MM.1S (cell line): Measurements from ENCODE around the gene EFTUD2.

Experiments
- DNase-seq: peaks from one replicate; pipeline ENCODE4 v3.0.0-alpha.2; 2015
- H2AFZ ChIP-seq: fragments of 300-600 bp; sonication (generic); 2 replicates; pipeline ENCODE4 v1.6.0; 2016; ENCODE audit warnings: antibody characterized with exemption, low read length
- H3F3A ChIP-seq: fragments of 300-600 bp; sonication (generic); 2 replicates; pipeline ENCODE4 v1.6.1; 2016; ENCODE audit warnings: mild to moderate bottlenecking, antibody characterized with exemption, low read length, moderate library complexity, mixed read lengths; ENCODE audit not compliant: insufficient read depth
- H3K27ac ChIP-seq: fragments of 300-600 bp; sonication (generic); 2 replicates; pipeline ENCODE4 v1.5.1; 2016; ENCODE audit warnings: mild to moderate bottlenecking, low read length
- H3K27me3 ChIP-seq: fragments of 300-600 bp; sonication (generic); replicated peaks from 2 replicates; pipeline ENCODE4 v1.6.0; 2016; ENCODE audit warnings: low read length; ENCODE audit not compliant: insufficient read depth
- H3K36me3 ChIP-seq: fragments of 300-600 bp; sonication (generic); replicated peaks from 2 replicates; pipeline ENCODE4 v1.6.1; 2016; ENCODE audit warnings: mild to moderate bottlenecking, low read length, mixed read lengths; ENCODE audit not compliant: insufficient read depth
- H3K4me1 ChIP-seq: fragments of 300-600 bp; sonication (generic); 2 replicates; pipeline ENCODE4 v1.6.1; 2016; ENCODE audit warnings: low read length, mixed read lengths
- H3K4me2 ChIP-seq: fragments of 300-600 bp; sonication (generic); 2 replicates; pipeline ENCODE4 v1.6.0; 2016; ENCODE audit warnings: low read depth, low read length
- H3K4me3 ChIP-seq: fragments of 300-600 bp; sonication (generic); 2 replicates; pipeline ENCODE4 v1.5.1; 2016; ENCODE audit warnings: low read length, mixed read lengths
- H3K79me2 ChIP-seq: fragments of 300-600 bp; sonication (generic); 2 replicates; pipeline ENCODE4 v1.6.1; 2016; ENCODE audit warnings: mixed run types, low read length, mixed read lengths
- H3K9ac ChIP-seq: fragments of 300-600 bp; sonication (generic); 2 replicates; pipeline ENCODE4 v1.6.1; 2016; ENCODE audit warnings: low read length, mixed read lengths
- H3K9me2 ChIP-seq: fragments of 300-600 bp; sonication (generic); replicated peaks from 2 replicates; pipeline ENCODE4 v1.6.1; 2016; ENCODE audit warnings: mild to moderate bottlenecking, low read length, mixed read lengths; ENCODE audit not compliant: insufficient read depth
- H3K9me3 ChIP-seq: fragments of 300-600 bp; sonication (generic); replicated peaks from 2 replicates; pipeline ENCODE4 v1.6.1; 2016; ENCODE audit warnings: mild to moderate bottlenecking, low read length, mixed read lengths; ENCODE audit not compliant: insufficient read depth
- H4K20me1 ChIP-seq: fragments of 300-600 bp; sonication (generic); 2 replicates; pipeline ENCODE4 v1.6.1; 2016; ENCODE audit warnings: mild to moderate bottlenecking, low read length, moderate library complexity, mixed read lengths; ENCODE audit not compliant: insufficient read depth
- CTCF ChIP-seq: fragments of 300-600 bp; sonication (generic); IDR thresholded peaks from 2 replicates; pipeline ENCODE4 v1.5.1; 2016; ENCODE audit warnings: antibody characterized with exemption, low read length, mixed read lengths
- EZH2 ChIP-seq: fragments of 300-600 bp; sonication (generic); optimal IDR thresholded peaks from 2 replicates; pipeline ENCODE3; 2017; ENCODE audit warnings: low read depth, mild to moderate bottlenecking, antibody characterized with exemption, low read length, mixed read lengths
- EZH2phosphoT487 ChIP-seq: fragments of 300-600 bp; sonication (generic); IDR thresholded peaks from 2 replicates; pipeline ENCODE4 v1.6.1; 2018; ENCODE audit warnings: antibody characterized with exemption, low read length

The EFTUD2 gene

GRCh38 chr17:44807093-44807816 is 92.0 kb downstream of the EFTUD2 start:
- no peaks in the 10 kb centered on the region for H3K9me3 ChIP-seq
- H3K79me2 ChIP-seq, result no peaks in the 10 kb centered on the region
- no peaks in the 10 kb centered on the region for H4K20me1 ChIP-seq
- H3K4me2 ChIP-seq, result peak overlapping the region; percentile 74
- H3K4me3 ChIP-seq, result peak overlapping the region; percentile 36; the same call in 1 of the 2 replicates
- H2AFZ ChIP-seq, result peak overlapping the region; percentile 46
- H3K27me3 ChIP-seq, result no peaks in the 10 kb centered on the region
- peaks cover 16% of the 10 kb centered on the region for H3K4me1 ChIP-seq
- peak overlapping the region; percentile 93 for H3K27ac ChIP-seq
- H3F3A ChIP-seq, result peaks cover 20% of the 10 kb centered on the region
- DNase-seq, result peak; percentile 85
- H3K9me2 ChIP-seq, result no peaks in the 10 kb centered on the region
- H3K36me3 ChIP-seq, result no peaks in the 10 kb centered on the region
- no peak for TF ChIP-seq CTCF
- peak overlapping the region; percentile 64 for H3K9ac ChIP-seq

- Histone ChIP-seq H3K79me2 (no peaks in the 10 kb centered on the region), H3F3A (peaks cover 20% of the 10 kb centered on the region), H3K4me2 (no peak overlapping the region), H3K27ac (no peak overlapping the region), H3K9me2 (no peaks in the 10 kb centered on the region), H3K9ac (no peak overlapping the region), H2AFZ (no peak overlapping the region), H3K4me1 (peaks cover 16% of the 10 kb centered on the region), H3K4me3 (no peak overlapping the region), H3K27me3 (no peaks in the 10 kb centered on the region), H3K9me3 (no peaks in the 10 kb centered on the region), H3K36me3 (no peaks in the 10 kb centered on the region), H4K20me1 (no peaks in the 10 kb centered on the region)
- DNase-seq, result no peak
- no peak for TF ChIP-seq EZH2
- no peak for TF ChIP-seq CTCF
- TF ChIP-seq EZH2phosphoT487, result no peak
These were observed 94.7 kb downstream of the EFTUD2 start for GRCh38 chr17:44804302-44805089.

- Histone ChIP-seq H3K9me3 (no peaks in the 10 kb centered on the region), H3K9ac (no peak overlapping the region), H3K9me2 (no peaks in the 10 kb centered on the region), H3F3A (peaks cover 3% of the 10 kb centered on the region; the same call in 1 of the 2 replicates), H3K4me3 (no peak overlapping the region), H3K36me3 (no peaks in the 10 kb centered on the region), H2AFZ (no peak overlapping the region), H3K27me3 (no peaks in the 10 kb centered on the region), H3K4me2 (no peak overlapping the region), H3K27ac (no peak overlapping the region), H3K79me2 (no peaks in the 10 kb centered on the region), H3K4me1 (peaks cover 11% of the 10 kb centered on the region), H4K20me1 (no peaks in the 10 kb centered on the region)
- DNase-seq, result no peak
- TF ChIP-seq EZH2, result no peak
These were observed 97.4 kb downstream of the EFTUD2 start for GRCh38 chr17:44801880-44802279.
